K562 (cell line): ENCODE measurements around the gene PLOD1. TPM values are rescaled to one million over a fixed set of nuclear protein-coding genes. Genes with fewer than 3 reads are reported as not detected.

ENCODE experiments used
- ATAC-seq: fragments of 200-7000 bp; cut with Tn5 transposase; 3 replicates; pipeline ENCODE4 v1.9.1; 2020; ENCODE audit warnings: moderate library complexity
- BruUV-seq: library from RNA; stranded (reverse); fragments of 400-500 nt; replicated peaks from 2 replicates; lab custom pipeline; 2021; lab: Mats Ljungman, UMichigan
- CTCF ChIA-PET: fragments of 300-600 bp; formaldehyde crosslinking; extraction: SDS; loops from one replicate; lab custom pipeline; 2021; ENCODE audit warnings: low intra/inter-chr PET ratio; lab: Yijun Ruan, JAX
- POLR2A ChIA-PET: fragments of 300-600, 350-650 bp; sonication (Branson Sonifier 250); formaldehyde crosslinking; extraction: SDS; loops from one replicate; lab custom pipeline; 2021; ENCODE audit warnings: antibody characterized with exemption, inconsistent platforms; lab: Yijun Ruan, JAX
- DNase-seq, 4 experiments: peaks; one replicate each; pipeline versions ENCODE4 v3.0.0 to v3.0.0-alpha.2; 2011 to 2018; ENCODE audit warnings: low spot score in 3 of 4, mixed read lengths in 3 of 4; ENCODE audit errors: extremely low read depth in 1 of 4
- FAIRE-seq: peaks from 2 replicates; lab custom pipeline; 2011; peaks lifted over from hg19 to GRCh38; lab: Jason Lieb, UNC
- H2AFZ ChIP-seq: 2 replicates; pipeline ENCODE4 v1.6.0; 2011; ENCODE audit warnings: low read depth, low read length, control low read depth, inconsistent platforms
- H3K27ac ChIP-seq: fragments of 200-600 bp; 3 replicates; pipeline ENCODE4 v1.8.0; 2011; ENCODE audit warnings: low read depth, mild to moderate bottlenecking, control low read depth, inconsistent platforms, low read length, moderate library complexity, mixed read lengths; ENCODE audit errors: extremely low read depth
- H3K27me3 ChIP-seq, 2 experiments: fragments of 300-600 bp in 1 of 2; 2 replicates in 1 of 2; 3 replicates in 1 of 2; pipeline versions ENCODE4 v1.6.0 to v1.8.0; 2011; ENCODE audit warnings: inconsistent platforms in 2 of 2, low read length in 2 of 2, mild to moderate bottlenecking in 1 of 2, mixed read lengths in 1 of 2, moderate library complexity in 1 of 2; ENCODE audit not compliant: control insufficient read depth in 2 of 2, insufficient read depth in 2 of 2
- H3K36me3 ChIP-seq: fragments of 300-600 bp; 3 replicates; pipeline ENCODE4 v1.8.0; 2011; ENCODE audit warnings: mild to moderate bottlenecking, low read length, inconsistent platforms; ENCODE audit not compliant: control insufficient read depth, insufficient read depth
- H3K4me1 ChIP-seq, 2 experiments: fragments of 200-600 bp in 1 of 2; replicated peaks in 1 of 2; 2 replicates in 1 of 2; 3 replicates in 1 of 2; pipeline versions ENCODE4 v1.5.1 to v1.8.0; 2011; ENCODE audit warnings: inconsistent platforms in 2 of 2, low read length in 2 of 2, mild to moderate bottlenecking in 1 of 2, mixed read lengths in 1 of 2, moderate library complexity in 1 of 2; ENCODE audit not compliant: control insufficient read depth in 2 of 2, insufficient read depth in 2 of 2
- H3K4me2 ChIP-seq: 2 replicates; pipeline ENCODE4 v1.6.1; 2011; ENCODE audit warnings: low read length, control low read depth, inconsistent platforms, mixed read lengths; ENCODE audit not compliant: insufficient read depth
- H3K4me3 ChIP-seq: fragments of 200-600 bp; sonication (generic), shearing (Covaris generic); 2 replicates; pipeline ENCODE4 v1.5.1; 2016; ENCODE audit warnings: control low read depth, inconsistent platforms
- H3K79me2 ChIP-seq: fragments of 200-600 bp; 3 replicates; pipeline ENCODE4 v1.8.0; 2011; ENCODE audit warnings: low read length, inconsistent platforms; ENCODE audit not compliant: control insufficient read depth, insufficient read depth
- H3K9ac ChIP-seq, 2 experiments: 2 replicates each; pipeline versions ENCODE4 v1.6.0 to v1.6.1; 2011; ENCODE audit warnings: low read depth in 2 of 2, low read length in 2 of 2, control low read depth in 1 of 2, inconsistent platforms in 1 of 2, mild to moderate bottlenecking in 1 of 2, mixed read lengths in 1 of 2; ENCODE audit not compliant: insufficient read depth in 1 of 2
- H3K9me1 ChIP-seq: one replicate; pipeline ENCODE4 v1.6.0; 2011; ENCODE audit warnings: inconsistent platforms, mild to moderate bottlenecking, low read length, moderate library complexity; ENCODE audit not compliant: control insufficient read depth, insufficient read depth
- H3K9me3 ChIP-seq: replicated peaks from 2 replicates; pipeline ENCODE4 v1.5.1; 2011; ENCODE audit warnings: low read depth, low read length, inconsistent platforms; ENCODE audit not compliant: control insufficient read depth, insufficient read depth
- H4K20me1 ChIP-seq: replicated peaks from 2 replicates; pipeline ENCODE4 v1.6.1; 2011; ENCODE audit warnings: low read length, inconsistent platforms, mixed read lengths; ENCODE audit not compliant: control insufficient read depth, insufficient read depth
- BCOR ChIP-seq: fragments of 450-650 bp; IDR thresholded peaks from 2 replicates; pipeline ENCODE4 v1.6.1; 2016
- CTBP1 ChIP-seq: fragments of 450-650 bp; IDR thresholded peaks from 2 replicates; pipeline ENCODE4 v1.6.1; 2016; ENCODE audit warnings: borderline replicate concordance
- EHMT2 ChIP-seq: fragments of 450-650 bp; IDR thresholded peaks from 2 replicates; pipeline ENCODE4 v1.6.1; 2018; ENCODE audit warnings: antibody characterized with exemption
- LARP7 ChIP-seq: fragments of 450-650 bp; IDR thresholded peaks from 2 replicates; pipeline ENCODE4 v1.6.1; 2016
- MEF2A ChIP-seq: IDR thresholded peaks from 2 replicates; pipeline ENCODE4 v1.6.1; 2011; ENCODE audit warnings: low read depth, mild to moderate bottlenecking, low read length, moderate library complexity; ENCODE audit not compliant: control insufficient read depth
- OTX1 ChIP-seq: fragments of 450-650 bp; formaldehyde crosslinking; IDR thresholded peaks from 2 replicates; pipeline ENCODE4 v1.4.0; 2022; ENCODE audit warnings: mild to moderate bottlenecking
- SRSF3 ChIP-seq: fragments of 200-400 bp; formaldehyde crosslinking; IDR thresholded peaks from 2 replicates; pipeline ENCODE4 v1.6.1; 2016; ENCODE audit warnings: mild to moderate bottlenecking, low read length, moderate library complexity; ENCODE audit not compliant: insufficient read depth
- TFAM ChIP-seq: fragments of 250-450 bp; sonication (Bioruptor Pico); conservative IDR thresholded peaks from 2 replicates; pipeline ENCODE4 v1.5.0; 2021; ENCODE audit warnings: mild to moderate bottlenecking, moderate library complexity
- ZBTB1 ChIP-seq: sonication (generic); formaldehyde crosslinking; IDR thresholded peaks from 2 replicates; pipeline ENCODE4 v1.8.1; 2023; ENCODE audit warnings: missing genetic modification reagents, low read depth, mild to moderate bottlenecking, borderline replicate concordance
- ZNF3 ChIP-seq: fragments of 250-450 bp; sonication (Bioruptor Pico); IDR thresholded peaks from 2 replicates; pipeline ENCODE4 v1.5.0; 2021; ENCODE audit warnings: mild to moderate bottlenecking, moderate library complexity
- ZNF431 ChIP-seq: sonication (generic); formaldehyde crosslinking; IDR thresholded peaks from 2 replicates; pipeline ENCODE4 v1.8.0; 2022; ENCODE audit warnings: mild to moderate bottlenecking, missing genetic modification reagents
- ZNF830 ChIP-seq: fragments of 250-450 bp; sonication (Bioruptor Pico); IDR thresholded peaks from 2 replicates; pipeline ENCODE4 v1.5.0; 2021; ENCODE audit warnings: mild to moderate bottlenecking
- ZZZ3 ChIP-seq: fragments of 450-650 bp; IDR thresholded peaks from 2 replicates; pipeline ENCODE4 v1.6.1; 2016; ENCODE audit warnings: antibody characterized with exemption, mild to moderate bottlenecking, moderate library complexity
- WGBS: fragments of 100-300 bp; shearing (Covaris generic); methylation state at CpG from one replicate; pipeline ENCODE4 v1.1.6; 2016; ENCODE audit warnings: low coverage, mixed read lengths; ENCODE audit not compliant: insufficient coverage; ENCODE audit errors: missing lambda C conversion rate; 5-methylcytosine and 5-hydroxymethylcytosine counted together
- in situ Hi-C: fragments of 300-500 bp; cut with MboI; formaldehyde crosslinking; loops from 4 replicates; pipeline ENCODE4 v1.15.0; 2018; ENCODE audit warnings: inconsistent platforms, mixed read lengths
- intact Hi-C: fragments of 100-400 bp; cut with micrococcal nuclease; formaldehyde crosslinking; loops from 2 replicates; pipeline ENCODE4 v1.14.2; 2022
- polyA plus RNA-seq, 8 experiments: library from polyadenylated mRNA; depleted of rRNA in 4 of 8; stranded (reverse) in 5 of 8; unstranded in 3 of 8; fragments of >200 nt; fragmentation: Nextera tagmentation in 2 of 8; fragmentation: Illumina TruSeq in 1 of 8; extraction: Ambion mirVana in 2 of 8; extraction: Trizol in 1 of 8; gene quantifications; 2 replicates each; pipeline versions ENCODE4 v1.2.1 to v1.2.3, GENCODE V29; 2011 to 2014; ENCODE audit warnings: inconsistent platforms in 1 of 8, missing spikeins in 1 of 8
- total RNA-seq, 7 experiments: library from RNA; depleted of rRNA in 6 of 7; stranded (reverse); fragments of >200 nt in 6 of 7; fragmentation: Illumina TruSeq in 2 of 7; extraction: Trizol in 2 of 7; gene quantifications; 2 replicates each; pipeline versions ENCODE4 v1.2.1 to v1.2.3, GENCODE V29; 2011 to 2021; ENCODE audit warnings: low replicate concordance in 1 of 7
- TF ChIP-seq, protein P1 (sequence below), 2 experiments: fragments of 200-800 bp in 1 of 2; sonication (Bioruptor generic) in 1 of 2; sonication (generic) in 1 of 2; formaldehyde crosslinking in 1 of 2; IDR thresholded peaks in 1 of 2; conservative IDR thresholded peaks in 1 of 2; 2 replicates each; pipeline versions ENCODE4 v1.5.0 to v1.6.1; 2016 to 2020; ENCODE audit warnings: missing compliant biosample characterization in 1 of 2, missing genetic modification characterization in 1 of 2, missing genetic modification reagents in 1 of 2
- TF ChIP-seq, protein P2 (sequence below), 3 experiments: IDR thresholded peaks in 2 of 3; conservative IDR thresholded peaks in 1 of 3; 2 replicates each; pipeline ENCODE4 v1.5.1; 2011 to 2012; ENCODE audit warnings: low read length in 3 of 3, mild to moderate bottlenecking in 3 of 3, control low read depth in 2 of 3, improper control_type of control experiment in 1 of 3, inconsistent platforms in 1 of 3, low read depth in 1 of 3, mixed read lengths in 1 of 3, moderate library complexity in 1 of 3; ENCODE audit not compliant: insufficient read depth in 2 of 3
- TF ChIP-seq, protein P3 (sequence below): sonication (generic); formaldehyde crosslinking; IDR thresholded peaks from 2 replicates; pipeline ENCODE4 v1.8.1; 2023; ENCODE audit warnings: mild to moderate bottlenecking, missing genetic modification reagents

PLOD1 gene
- total and polyA plus RNA-seq, 9 of the 15 experiments (the other 6 are each of a cell fraction or from before 2014, with no cell fraction given), result 16.6 to 90.8 (median 52.7) TPM

DNA sequence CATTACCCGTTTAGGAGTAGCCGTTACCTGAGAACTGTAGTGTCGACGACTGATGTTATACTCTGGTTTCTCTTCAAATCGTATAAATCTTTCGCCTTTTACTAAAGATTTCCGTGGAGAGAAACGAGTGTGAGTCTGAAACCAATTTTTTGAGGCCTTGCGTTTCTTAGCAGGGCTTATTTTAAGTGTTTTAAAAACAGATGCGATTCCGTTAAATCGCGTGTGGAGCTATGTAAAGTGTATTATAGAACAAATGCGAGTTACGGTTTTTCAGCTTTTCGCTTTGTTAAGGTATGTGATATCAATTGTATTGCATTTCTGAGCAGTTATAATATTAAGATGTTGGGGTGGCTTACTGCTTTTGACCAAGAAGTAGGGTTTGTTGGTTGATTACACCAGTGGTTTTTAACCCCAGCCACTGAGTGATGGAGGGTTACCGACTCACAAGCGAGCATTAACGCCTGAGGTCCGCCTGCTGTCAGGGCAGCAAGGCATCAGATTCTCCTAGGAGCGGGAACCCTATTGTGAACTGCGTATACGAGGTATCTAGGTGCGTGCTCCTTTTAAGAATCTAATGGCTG, 26.3 kb upstream of the PLOD1 start:
- H3K36me3 ChIP-seq, result no peaks in the 10 kb centered on the region
- H3K9me3 ChIP-seq, result no peaks in the 10 kb centered on the region
- no peaks in the 10 kb centered on the region for H4K20me1 ChIP-seq
- ChIA-PET CTCF (interaction anchor here (0.5 to 2.7 kb wide), 8 partner anchors 14 to 258 kb away, joined by 3 to 20 read pairs (median 4); no protein-coding TSS in a partner anchor), POLR2A (interaction anchor here (0.6 to 5.3 kb wide), 113 partner anchors 8 to 1207 kb away, joined by 3 to 304 read pairs (median 8); partner anchors contain the start of genes AGTRAP, CLCN6, FBXO6 and KIAA2013)
- ATAC-seq (peak; percentile 83), FAIRE-seq (no peak), DNase-seq (peak; percentile 79 to 98 (median 84))
- under 1% methylated on average over 24 of the region's 24 CpGs for WGBS
- peak overlapping the region; percentile 75 for H2AFZ ChIP-seq
- H3K9me1 ChIP-seq, result no peaks in the 10 kb centered on the region
- no peaks in the 10 kb centered on the region for H3K79me2 ChIP-seq
- peak overlapping the region; percentile 39 for H3K4me3 ChIP-seq
- peak overlapping the region; percentile 100 for H3K27ac ChIP-seq
- in situ Hi-C loops, result no loop called here
- no peaks in the 10 kb centered on the region for H3K27me3 ChIP-seq
- peak overlapping the region; percentile 39 to 95 for H3K9ac ChIP-seq
- TSS peak; percentile 100 for BruUV-seq
- peak overlapping the region; percentile 75 for H3K4me2 ChIP-seq
- intact Hi-C loops, result loop anchor here (1.0 to 5.0 kb wide), 9 partner anchors 59 to 171 kb away; partner anchors contain the start of genes MFN2, MIIP and MTHFR
- peaks cover 15 to 27% of the 10 kb centered on the region in 2 experiments for H3K4me1 ChIP-seq
- TF ChIP-seq TFAM (CRISPR knock-in tag) (no peak), ZNF431 (CRISPR knock-in tag) (peak; percentile 92), LARP7 (no peak), OTX1 (CRISPR knock-in tag) (peak; percentile 100), MEF2A (peak; percentile 93), EHMT2 (peak; percentile 84), SRSF3 (no peak), ZZZ3 (peak; percentile 83; the same call in 1 of the 2 replicates), ZNF3 (CRISPR knock-in tag) (peak; percentile 99), CTBP1 (peak; percentile 21; the same call in 1 of the 2 replicates), ZBTB1 (peak; percentile 81; the same call in 1 of the 2 replicates), ZNF830 (CRISPR knock-in tag) (peak; percentile 99), BCOR (peak; percentile 68; the same call in 1 of the 2 replicates)
- TF ChIP-seq, protein P1, sequence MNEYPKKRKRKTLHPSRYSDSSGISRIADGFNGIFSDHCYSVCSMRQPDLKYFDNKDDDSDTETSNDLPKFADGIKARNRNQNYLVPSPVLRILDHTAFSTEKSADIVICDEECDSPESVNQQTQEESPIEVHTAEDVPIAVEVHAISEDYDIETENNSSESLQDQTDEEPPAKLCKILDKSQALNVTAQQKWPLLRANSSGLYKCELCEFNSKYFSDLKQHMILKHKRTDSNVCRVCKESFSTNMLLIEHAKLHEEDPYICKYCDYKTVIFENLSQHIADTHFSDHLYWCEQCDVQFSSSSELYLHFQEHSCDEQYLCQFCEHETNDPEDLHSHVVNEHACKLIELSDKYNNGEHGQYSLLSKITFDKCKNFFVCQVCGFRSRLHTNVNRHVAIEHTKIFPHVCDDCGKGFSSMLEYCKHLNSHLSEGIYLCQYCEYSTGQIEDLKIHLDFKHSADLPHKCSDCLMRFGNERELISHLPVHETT (CRISPR knock-in tag; conservative IDR thresholded peaks at IDR 0.05 in 1 of 2, IDR thresholded peaks at IDR 0.05 in 1 of 2), result peak in 1 of 2 experiments; percentile 92; a peak in 2 of 4 replicates
- TF ChIP-seq, protein P2, sequence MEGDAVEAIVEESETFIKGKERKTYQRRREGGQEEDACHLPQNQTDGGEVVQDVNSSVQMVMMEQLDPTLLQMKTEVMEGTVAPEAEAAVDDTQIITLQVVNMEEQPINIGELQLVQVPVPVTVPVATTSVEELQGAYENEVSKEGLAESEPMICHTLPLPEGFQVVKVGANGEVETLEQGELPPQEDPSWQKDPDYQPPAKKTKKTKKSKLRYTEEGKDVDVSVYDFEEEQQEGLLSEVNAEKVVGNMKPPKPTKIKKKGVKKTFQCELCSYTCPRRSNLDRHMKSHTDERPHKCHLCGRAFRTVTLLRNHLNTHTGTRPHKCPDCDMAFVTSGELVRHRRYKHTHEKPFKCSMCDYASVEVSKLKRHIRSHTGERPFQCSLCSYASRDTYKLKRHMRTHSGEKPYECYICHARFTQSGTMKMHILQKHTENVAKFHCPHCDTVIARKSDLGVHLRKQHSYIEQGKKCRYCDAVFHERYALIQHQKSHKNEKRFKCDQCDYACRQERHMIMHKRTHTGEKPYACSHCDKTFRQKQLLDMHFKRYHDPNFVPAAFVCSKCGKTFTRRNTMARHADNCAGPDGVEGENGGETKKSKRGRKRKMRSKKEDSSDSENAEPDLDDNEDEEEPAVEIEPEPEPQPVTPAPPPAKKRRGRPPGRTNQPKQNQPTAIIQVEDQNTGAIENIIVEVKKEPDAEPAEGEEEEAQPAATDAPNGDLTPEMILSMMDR (IDR thresholded peaks at IDR 0.05 in 2 of 3, conservative IDR thresholded peaks at IDR 0.05 in 1 of 3; ENCODE audit: insufficient read depth in 2 of 3, low read depth in 1 of 3, low read length in 3 of 3), result peak in 1 of 3 experiments; percentile 0; a peak in 1 of 6 replicates
- TF ChIP-seq, protein P3, sequence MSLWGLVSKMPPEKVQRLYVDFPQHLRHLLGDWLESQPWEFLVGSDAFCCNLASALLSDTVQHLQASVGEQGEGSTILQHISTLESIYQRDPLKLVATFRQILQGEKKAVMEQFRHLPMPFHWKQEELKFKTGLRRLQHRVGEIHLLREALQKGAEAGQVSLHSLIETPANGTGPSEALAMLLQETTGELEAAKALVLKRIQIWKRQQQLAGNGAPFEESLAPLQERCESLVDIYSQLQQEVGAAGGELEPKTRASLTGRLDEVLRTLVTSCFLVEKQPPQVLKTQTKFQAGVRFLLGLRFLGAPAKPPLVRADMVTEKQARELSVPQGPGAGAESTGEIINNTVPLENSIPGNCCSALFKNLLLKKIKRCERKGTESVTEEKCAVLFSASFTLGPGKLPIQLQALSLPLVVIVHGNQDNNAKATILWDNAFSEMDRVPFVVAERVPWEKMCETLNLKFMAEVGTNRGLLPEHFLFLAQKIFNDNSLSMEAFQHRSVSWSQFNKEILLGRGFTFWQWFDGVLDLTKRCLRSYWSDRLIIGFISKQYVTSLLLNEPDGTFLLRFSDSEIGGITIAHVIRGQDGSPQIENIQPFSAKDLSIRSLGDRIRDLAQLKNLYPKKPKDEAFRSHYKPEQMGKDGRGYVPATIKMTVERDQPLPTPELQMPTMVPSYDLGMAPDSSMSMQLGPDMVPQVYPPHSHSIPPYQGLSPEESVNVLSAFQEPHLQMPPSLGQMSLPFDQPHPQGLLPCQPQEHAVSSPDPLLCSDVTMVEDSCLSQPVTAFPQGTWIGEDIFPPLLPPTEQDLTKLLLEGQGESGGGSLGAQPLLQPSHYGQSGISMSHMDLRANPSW (CRISPR knock-in tag), result peak; percentile 8; the same call in 1 of the 2 replicates
